Lower lobe of right lung (tissue), 2 donors: Measurements from ENCODE around the gene PTGES2. TPM values are rescaled to one million over a fixed set of nuclear protein-coding genes. Genes with fewer than 3 reads are reported as not detected.
A peak's percentile ranks its signal among the peaks of the same experiment; 100 is the strongest.

Experiments used
- ATAC-seq, 2 donors: fragments of 200-7000 bp; cut with Tn5 transposase; one replicate each; pipeline ENCODE4 v1.9.1; 2020 to 2022; ENCODE audit warnings: mild to moderate bottlenecking in 2 of 2, moderate library complexity in 2 of 2
- DNase-seq: peaks from one replicate; pipeline ENCODE4 v3.0.0-alpha.2; 2020
- H3K27ac ChIP-seq: fragments of 200-600 bp; one replicate; pipeline ENCODE4 v1.8.0; 2022
- H3K27me3 ChIP-seq: fragments of 200-600 bp; one replicate; pipeline ENCODE4 v1.8.0; 2022; ENCODE audit warnings: low read depth
- H3K36me3 ChIP-seq: fragments of 200-600 bp; one replicate; pipeline ENCODE4 v1.8.0; 2022; ENCODE audit warnings: mild to moderate bottlenecking
- H3K4me1 ChIP-seq: fragments of 200-600 bp; one replicate; pipeline ENCODE4 v1.8.0; 2022
- H3K4me3 ChIP-seq: fragments of 200-600 bp; one replicate; pipeline ENCODE4 v1.8.0; 2022; ENCODE audit warnings: mild to moderate bottlenecking
- H3K9me3 ChIP-seq: fragments of 200-600 bp; one replicate; pipeline ENCODE4 v1.8.0; 2022
- CTCF ChIP-seq: fragments of 200-600 bp; IDR thresholded peaks from one replicate; pipeline ENCODE4 v1.8.0; 2022; ENCODE audit warnings: antibody characterized with exemption, mild to moderate bottlenecking
- intact Hi-C: fragments of 100-400 bp; cut with DNase I; formaldehyde crosslinking; loops from one replicate; pipeline ENCODE4 v1.11.0; 2022
- total RNA-seq: library from RNA; stranded (reverse); fragmentation: NEBNext Ultra II Directional; extraction: Animal tissue kit (Norgen Biotek cat#: 25700); gene quantifications from one replicate; pipeline ENCODE4 v1.2.1, GENCODE V29; 2021
- donor health status: DM: no; HTN: yes; CAD: no; lungs with severe emphysema.

The PTGES2 gene
- total RNA-seq, 1 donor from 2014 or later, result 30.6 TPM

DNA sequence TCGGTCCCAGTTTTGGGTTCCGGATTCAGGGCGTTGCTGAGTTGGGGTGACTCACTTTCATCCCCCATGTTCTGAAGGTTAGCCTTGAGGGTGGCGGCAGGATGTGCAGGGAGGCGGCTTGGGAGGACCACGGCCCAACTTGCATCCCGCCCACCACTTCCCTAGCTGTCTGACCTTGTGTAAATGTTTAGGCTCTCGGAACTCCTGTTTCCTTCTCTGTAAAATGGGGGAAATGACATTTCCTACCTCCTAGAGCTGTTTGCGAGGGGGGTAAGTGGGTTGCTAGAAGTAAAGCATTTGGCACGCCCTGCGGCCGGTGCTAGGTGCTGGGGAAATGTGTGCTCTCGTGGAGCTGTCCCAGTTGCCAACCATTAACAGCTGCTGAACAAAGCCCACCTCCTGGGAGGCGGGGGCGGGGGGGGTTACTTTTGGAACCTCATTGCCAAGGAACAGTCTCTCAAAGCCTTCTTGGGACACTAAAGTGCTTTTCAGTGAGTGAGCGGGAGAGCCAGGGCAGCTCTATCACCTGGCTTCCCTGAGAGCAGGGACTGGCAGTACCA lies 27.5 kb downstream of the PTGES2 start:
- peak; percentile 68 for DNase-seq
- H3K27me3 ChIP-seq, result no peaks in the 10 kb centered on the region
- H3K36me3 ChIP-seq, result peaks cover 41% of the 10 kb centered on the region
- peaks cover 91% of the 10 kb centered on the region for H3K4me1 ChIP-seq
- intact Hi-C loops, result no loop called here
- H3K4me3 ChIP-seq, result peak overlapping the region; percentile 61
- peak overlapping the region; percentile 95 for H3K27ac ChIP-seq
- H3K9me3 ChIP-seq, result no peaks in the 10 kb centered on the region
- peak; percentile 8 to 19 for ATAC-seq
- no peak for TF ChIP-seq CTCF

- Histone ChIP-seq H3K4me3 (peak overlapping the region; percentile 61), H3K9me3 (no peaks in the 10 kb centered on the region), H3K27ac (peak overlapping the region; percentile 95), H3K4me1 (peaks cover 94% of the 10 kb centered on the region), H3K27me3 (no peaks in the 10 kb centered on the region), H3K36me3 (peaks cover 35% of the 10 kb centered on the region)
- ATAC-seq (peak; percentile 3 to 41), DNase-seq (no peak)
- intact Hi-C loops, result no loop called here
- TF ChIP-seq CTCF, result no peak
Observed at GRCh38 chr9:128099231-128099931, 28.1 kb downstream of the PTGES2 start.

DNA sequence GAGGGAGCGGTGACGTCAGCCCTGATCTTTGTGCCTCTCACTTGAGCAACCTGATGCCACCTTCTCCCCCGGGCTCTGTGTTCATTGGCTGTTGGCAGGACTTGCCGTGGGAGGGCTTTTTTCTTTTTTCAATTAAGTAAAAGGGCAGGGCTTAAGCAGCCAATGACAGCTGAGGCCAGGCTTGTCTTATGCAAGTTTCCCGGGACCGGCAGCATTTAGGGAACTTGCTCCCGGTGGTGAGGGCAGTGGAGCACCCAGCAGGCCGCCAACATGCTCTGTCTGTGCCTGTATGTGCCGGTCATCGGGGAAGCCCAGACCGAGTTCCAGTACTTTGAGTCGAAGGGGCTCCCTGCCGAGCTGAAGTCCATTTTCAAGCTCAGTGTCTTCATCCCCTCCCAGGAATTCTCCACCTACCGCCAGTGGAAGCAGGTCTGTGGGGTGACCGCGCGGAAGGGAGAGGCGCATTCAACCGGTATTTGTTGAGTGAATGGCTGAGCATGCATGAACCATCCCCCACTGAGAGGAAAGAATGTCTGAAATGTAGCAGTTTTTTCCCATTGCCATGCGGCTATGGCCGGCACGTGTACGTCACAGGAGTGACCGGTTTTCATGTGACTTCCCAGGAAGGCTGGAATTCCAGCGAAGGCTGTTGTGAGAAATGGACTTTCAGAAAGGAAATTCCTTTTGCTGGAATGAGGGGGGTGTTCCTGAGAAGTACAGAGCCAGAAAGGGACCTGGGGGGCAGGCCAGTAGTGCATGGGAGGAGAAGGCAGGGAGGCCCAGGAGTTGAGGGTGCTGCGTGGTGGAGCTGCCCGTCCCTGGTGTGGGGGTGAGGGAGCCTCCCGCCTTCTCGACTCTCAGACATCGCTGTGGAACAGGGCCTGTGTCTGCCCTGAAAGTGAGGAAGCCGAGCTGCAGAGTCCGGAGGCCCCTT lies 29.0 kb downstream of the PTGES2 start:
- H3K4me3 ChIP-seq, result peak overlapping the region; percentile 61
- peak overlapping the region; percentile 95 for H3K27ac ChIP-seq
- no peaks in the 10 kb centered on the region for H3K9me3 ChIP-seq
- H3K27me3 ChIP-seq, result no peaks in the 10 kb centered on the region
- DNase-seq (peak; percentile 97), ATAC-seq (peak; percentile 83 to 89)
- no peak for TF ChIP-seq CTCF
- peaks cover 27% of the 10 kb centered on the region for H3K36me3 ChIP-seq
- intact Hi-C loops, result no loop called here
- H3K4me1 ChIP-seq, result peaks cover 94% of the 10 kb centered on the region

- Histone ChIP-seq H3K27ac (peak overlapping the region; percentile 95), H3K36me3 (peaks cover 18% of the 10 kb centered on the region), H3K27me3 (no peaks in the 10 kb centered on the region), H3K9me3 (no peaks in the 10 kb centered on the region), H3K4me1 (peaks cover 94% of the 10 kb centered on the region), H3K4me3 (peak overlapping the region; percentile 61)
- ATAC-seq, result no peak
- DNase-seq, result peak; percentile 49
- no peak for TF ChIP-seq CTCF
- intact Hi-C loops, result no loop called here
Observed at GRCh38 chr9:128097543-128098296, 29.8 kb downstream of the PTGES2 start.
